GM19239 (cell line): ENCODE data around the gene STEAP1B.
"Not testable (repeated sequence)": the region's sequence is repeated elsewhere in the genome, so short reads cannot be mapped to it uniquely, and the experiment has no call there.

Source experiments
- DNase-seq: peaks from one replicate; pipeline ENCODE4 v3.0.0; 2011; ENCODE audit warnings: low spot score; ENCODE audit not compliant: insufficient read length
- FAIRE-seq: peaks from 2 replicates; lab custom pipeline; 2011; peaks lifted over from hg19 to GRCh38; lab: Jason Lieb, UNC

Gene STEAP1B

GRCh38 chr7:22435720-22436119, 64.3 kb downstream of the STEAP1B start:
- DNase-seq, result no peak
- FAIRE-seq, result peak; percentile 78

GRCh38 chr7:22435105-22435504, 64.9 kb downstream of the STEAP1B start:
- peak; percentile 90 for FAIRE-seq
- DNase-seq, result no peak

- DNase-seq (no peak), FAIRE-seq (no peak)
Observed at GRCh38 chr7:22433710-22434460, 66.1 kb downstream of the STEAP1B start.

- DNase-seq, result not testable (repeated sequence)
- peak; percentile 65 for FAIRE-seq
Observed at GRCh38 chr7:22433165-22433700, 66.8 kb downstream of the STEAP1B start.

- DNase-seq, result no peak
- no peak for FAIRE-seq
Observed at GRCh38 chr7:22432203-22432718, 67.7 kb downstream of the STEAP1B start.

- no peak for FAIRE-seq
- no peak for DNase-seq
Observed at GRCh38 chr7:22430457-22430856, 69.5 kb downstream of the STEAP1B start.

- DNase-seq (no peak), FAIRE-seq (no peak)
Observed at GRCh38 chr7:22429386-22429785, 70.6 kb downstream of the STEAP1B start.

- DNase-seq (no peak), FAIRE-seq (no peak)
Observed at GRCh38 chr7:22427855-22428254, 72.1 kb downstream of the STEAP1B start.

- FAIRE-seq, result no peak
- no peak for DNase-seq
Observed at GRCh38 chr7:22427104-22427503, 72.9 kb downstream of the STEAP1B start.

- DNase-seq (no peak), FAIRE-seq (peak; percentile 94)
Observed at GRCh38 chr7:22426463-22427094, 73.4 kb downstream of the STEAP1B start.

GRCh38 chr7:22425361-22425760, 74.6 kb downstream of the STEAP1B start:
- no peak for FAIRE-seq

GRCh38 chr7:22422831-22423615, 77.0 kb downstream of the STEAP1B start:
- FAIRE-seq (no peak), DNase-seq (no peak)

More at GRCh38 chr7:22425361-22425760, 74.6 kb downstream of the STEAP1B start:
- no peak for DNase-seq

- no peak for DNase-seq
- no peak for FAIRE-seq
Observed at GRCh38 chr7:22420973-22421635, 78.9 kb downstream of the STEAP1B start.

- DNase-seq, result no peak
- no peak for FAIRE-seq
Observed at GRCh38 chr7:22420008-22420407, 80.0 kb downstream of the STEAP1B start.

GRCh38 chr7:22419488-22419887, 80.5 kb downstream of the STEAP1B start:
- FAIRE-seq, result no peak
- DNase-seq, result no peak

GRCh38 chr7:22418251-22419046, 81.5 kb downstream of the STEAP1B start:
- no peak for DNase-seq

GRCh38 chr7:22417841-22418240, 82.1 kb downstream of the STEAP1B start:
- DNase-seq (no peak), FAIRE-seq (no peak)

More at GRCh38 chr7:22418251-22419046, 81.5 kb downstream of the STEAP1B start:
- FAIRE-seq, result no peak

- FAIRE-seq (no peak), DNase-seq (no peak)
Observed at GRCh38 chr7:22417349-22417748, 82.6 kb downstream of the STEAP1B start.

- FAIRE-seq (no peak), DNase-seq (no peak)
Observed at GRCh38 chr7:22414424-22414823, 85.6 kb downstream of the STEAP1B start.
